ENCODE data around the gene ZNF77. TPM values are rescaled to one million over a fixed set of nuclear protein-coding genes. Genes with fewer than 3 reads are reported as not detected.
"Not testable (repeated sequence)": the region's sequence is repeated elsewhere in the genome, so short reads cannot be mapped to it uniquely, and the experiment has no call there.

Gene ZNF77
- 1 to 10 TPM; 4.6 to 7.1 TPM for total RNA-seq
- 8.7 TPM for polyA plus RNA-seq (2013, experiment 1 of 2)
- 9.9 TPM for polyA plus RNA-seq (2013, experiment 2 of 2)
- long read RNA-seq, experiment 1, partial matches to known transcripts: 0 of 2 reads
- long read RNA-seq, experiment 1, other reads (novel, unspliced or antisense): 1 of 2 reads
- long read RNA-seq, experiment 2, partial matches to known transcripts: 2 of 7 reads
- long read RNA-seq, experiment 2, other reads (novel, unspliced or antisense): 1 of 7 reads
- long read RNA-seq, experiment 3, transcript ZNF77-201 (4 exons, 2,002 nt): major isoform, 8 of 9 reads
- long read RNA-seq, experiment 3, partial matches to known transcripts: 1 of 9 reads
- long read RNA-seq, experiment 3, other reads (novel, unspliced or antisense): 0 of 9 reads
- long read RNA-seq, experiment 4, transcript ZNF77-201 (4 exons, 2,002 nt): major isoform, 5 of 6 reads
- long read RNA-seq, experiment 4, partial matches to known transcripts: 0 of 6 reads
- long read RNA-seq, experiment 4, other reads (novel, unspliced or antisense): 1 of 6 reads

GRCh38 chr19:2944775-2945574 is at the start of gene ZNF77:
TSS of gene ZNF77 (minus strand) at chr19:2944971. CDS start at chr19:2944840, 131 bp downstream.
- Histone ChIP-seq H3K36me3 (ENCODE audit: control insufficient read depth, insufficient read depth, low read length) (no peaks in the 10 kb centered on the region), H3K27me3 (ENCODE audit: control insufficient read depth, insufficient read depth, low read length, poor library complexity, severe bottlenecking) (no peaks in the 10 kb centered on the region), H3K27ac (ENCODE audit: low read depth, low read length) (peak within 1 kb of the TSS; percentile 58), H3K9me3 (ENCODE audit: control insufficient read depth, low read length) (no peaks in the 10 kb centered on the region), H3K4me1 (ENCODE audit: control insufficient read depth, insufficient read depth, low read length) (no peaks in the 10 kb centered on the region), H3K9ac (ENCODE audit: extremely low read depth, low read length, poor library complexity, severe bottlenecking) (peak within 1 kb of the TSS; percentile 77), H3K4me3 (ENCODE audit: low read length) (peak within 1 kb of the TSS; percentile 81)
- Mint-ChIP-seq H3K27me3 (ENCODE audit: insufficient read depth) (no peaks in the 10 kb centered on the region), H3K4me3 (peak within 1 kb of the TSS; percentile 73), H3K36me3 (ENCODE audit: low read depth) (peaks cover 6% of the 10 kb centered on the region), H3K9me3 (peaks cover 5% of the 10 kb centered on the region), H3K27ac (peak within 1 kb of the TSS; percentile 87), H3K4me1 (peaks cover 11% of the 10 kb centered on the region)
- peak; percentile 98 for DNase-seq
- TF ChIP-seq CTCF (conservative IDR thresholded peaks at IDR 0.05): no peak
- WGBS, 2 experiments (ENCODE audit: insufficient coverage in 1 of 2, insufficient read length in 1 of 2): 0 to 4% methylated on average over 11 to 74 of the region's 74 CpGs

GRCh38 chr19:2993579-2993978 is 48.8 kb upstream of the ZNF77 start:
- no peaks in the 10 kb centered on the region for H3K9me3 ChIP-seq (ENCODE audit: control insufficient read depth, low read length)
- H3K4me1 ChIP-seq (ENCODE audit: control insufficient read depth, insufficient read depth, low read length): no peaks in the 10 kb centered on the region
- H3K4me3 Mint-ChIP-seq: no peak overlapping the region
- peaks cover 23% of the 10 kb centered on the region for H3K36me3 Mint-ChIP-seq (ENCODE audit: low read depth)
- no peaks in the 10 kb centered on the region for H3K27me3 ChIP-seq (ENCODE audit: control insufficient read depth, insufficient read depth, low read length, poor library complexity, severe bottlenecking)
- DNase-seq: no peak
- no peaks in the 10 kb centered on the region for H3K9me3 Mint-ChIP-seq
- WGBS, 2 experiments (ENCODE audit: insufficient coverage in 1 of 2, insufficient read length in 1 of 2): 86% methylated on average over 9 of the region's 9 CpGs; no CpG with 5 or more reads in 1 of the 2 experiments
- H3K27ac ChIP-seq (ENCODE audit: low read depth, low read length): no peak overlapping the region
- peaks cover 1% of the 10 kb centered on the region for H3K4me1 Mint-ChIP-seq
- no peak for TF ChIP-seq CTCF (conservative IDR thresholded peaks at IDR 0.05)
- no peak overlapping the region for H3K9ac ChIP-seq (ENCODE audit: extremely low read depth, low read length, poor library complexity, severe bottlenecking)
- H3K27ac Mint-ChIP-seq: no peak overlapping the region
- H3K27me3 Mint-ChIP-seq (ENCODE audit: insufficient read depth): peaks cover 6% of the 10 kb centered on the region
- no peak overlapping the region for H3K4me3 ChIP-seq (ENCODE audit: low read length)
- peaks cover 10% of the 10 kb centered on the region for H3K36me3 ChIP-seq (ENCODE audit: control insufficient read depth, insufficient read depth, low read length)

GRCh38 chr19:2992958-2993357 is 48.2 kb upstream of the ZNF77 start:
- no peaks in the 10 kb centered on the region for H3K9me3 ChIP-seq (ENCODE audit: control insufficient read depth, low read length)
- H3K4me1 Mint-ChIP-seq: peaks cover 3% of the 10 kb centered on the region
- H3K4me1 ChIP-seq (ENCODE audit: control insufficient read depth, insufficient read depth, low read length): no peaks in the 10 kb centered on the region
- no peak for DNase-seq
- WGBS, 2 experiments (ENCODE audit: insufficient coverage in 1 of 2, insufficient read length in 1 of 2): 64 to 86% methylated on average over 9 to 14 of the region's 14 CpGs
- no peak overlapping the region for H3K27ac ChIP-seq (ENCODE audit: low read depth, low read length)
- no peak overlapping the region for H3K4me3 Mint-ChIP-seq
- no peak overlapping the region for H3K9ac ChIP-seq (ENCODE audit: extremely low read depth, low read length, poor library complexity, severe bottlenecking)
- H3K27ac Mint-ChIP-seq: no peak overlapping the region
- H3K27me3 ChIP-seq (ENCODE audit: control insufficient read depth, insufficient read depth, low read length, poor library complexity, severe bottlenecking): no peaks in the 10 kb centered on the region
- H3K9me3 Mint-ChIP-seq: no peaks in the 10 kb centered on the region
- no peak for TF ChIP-seq CTCF (conservative IDR thresholded peaks at IDR 0.05)
- peaks cover 23% of the 10 kb centered on the region for H3K36me3 Mint-ChIP-seq (ENCODE audit: low read depth)
- H3K36me3 ChIP-seq (ENCODE audit: control insufficient read depth, insufficient read depth, low read length): peaks cover 8% of the 10 kb centered on the region
- peaks cover 8% of the 10 kb centered on the region for H3K27me3 Mint-ChIP-seq (ENCODE audit: insufficient read depth)
- H3K4me3 ChIP-seq (ENCODE audit: low read length): no peak overlapping the region

GRCh38 chr19:2992333-2992732 is 47.6 kb upstream of the ZNF77 start:
- DNase-seq; H3K4me3 ChIP-seq (ENCODE audit: low read length); H3K27ac Mint-ChIP-seq; H3K36me3 ChIP-seq (ENCODE audit: control insufficient read depth, insufficient read depth, low read length); H3K4me1 ChIP-seq (ENCODE audit: control insufficient read depth, insufficient read depth, low read length); H3K9me3 Mint-ChIP-seq; H3K9me3 ChIP-seq (ENCODE audit: control insufficient read depth, low read length); H3K27me3 ChIP-seq (ENCODE audit: control insufficient read depth, insufficient read depth, low read length, poor library complexity, severe bottlenecking); H3K27me3 Mint-ChIP-seq (ENCODE audit: insufficient read depth); H3K9ac ChIP-seq (ENCODE audit: extremely low read depth, low read length, poor library complexity, severe bottlenecking); H3K4me3 Mint-ChIP-seq; H3K27ac ChIP-seq (ENCODE audit: low read depth, low read length); H3K4me1 Mint-ChIP-seq: not testable (repeated sequence)
- peaks cover 17% of the 10 kb centered on the region for H3K36me3 Mint-ChIP-seq (ENCODE audit: low read depth)
- 94 to 95% methylated on average over 11 of the region's 11 CpGs for WGBS, 2 experiments (ENCODE audit: insufficient coverage in 1 of 2, insufficient read length in 1 of 2)

All from endodermal cell (in vitro differentiated cells).